Measurements from ENCODE around the gene ZNF687. TPM values are rescaled to one million over a fixed set of nuclear protein-coding genes. Genes with fewer than 3 reads are reported as not detected.

Gene ZNF687
- total RNA-seq, 1 experiment from 2014 or later = 34.3 TPM

GRCh38 chr1:151287341-151287699, 5.2 kb downstream of the ZNF687 start:
- DNase-seq (ENCODE audit: low read depth, low spot score) = no peak
- no peaks in the 10 kb centered on the region for H3K9me3 ChIP-seq (ENCODE audit: control insufficient read depth in 1 of 2, insufficient read depth in 1 of 2, low read depth in 1 of 2, low read length in 2 of 2)
- no peaks in the 10 kb centered on the region for H3K9me2 ChIP-seq (ENCODE audit: insufficient read depth)
- no peak overlapping the region for H3K9ac ChIP-seq (ENCODE audit: low read length)
- H3K4me1 ChIP-seq (ENCODE audit: control insufficient read depth in 1 of 2, insufficient read depth in 2 of 2, low read length in 2 of 2) = peaks cover 6 to 13% of the 10 kb centered on the region in 2 experiments
- ChIA-PET POLR2A (no interaction called here), CTCF (no interaction called here), RAD21 (ENCODE audit: low non-redundant PET in 1 of 2, low total read pairs in 2 of 2, uncharacterized antibody in 2 of 2, unreplicated experiment in 2 of 2) (no interaction called here)
- H3K36me3 ChIP-seq (ENCODE audit: control insufficient read depth in 1 of 2, insufficient read depth in 2 of 2, low read length in 2 of 2) = peaks cover 8 to 12% of the 10 kb centered on the region in 2 experiments; a peak in 3 of 4 replicates
- no peak for ATAC-seq
- peaks cover 22% of the 10 kb centered on the region for H3K79me2 ChIP-seq (ENCODE audit: insufficient read depth, low read length)
- H3K4me3 ChIP-seq (replicated peaks in 1 of 2; ENCODE audit: low read depth in 1 of 2, low read length in 2 of 2) = no peak overlapping the region
- no peak overlapping the region for H3K27ac ChIP-seq (ENCODE audit: low read depth, low read length)
- TF ChIP-seq YY1 (IDR thresholded peaks at IDR 0.05; ENCODE audit: extremely low read depth, insufficient replicate concordance, low read depth, low read length) = no peak
- no peak for TF ChIP-seq REST (IDR thresholded peaks at IDR 0.05; ENCODE audit: low read depth)
- TF ChIP-seq CTCF (IDR thresholded peaks at IDR 0.05 in 2 of 3, conservative IDR thresholded peaks at IDR 0.05 in 1 of 3; ENCODE audit: borderline replicate concordance in 1 of 3, insufficient read depth in 1 of 3, low read depth in 2 of 3, low read length in 2 of 3) = no peak
- TF ChIP-seq POLR2A (IDR thresholded peaks at IDR 0.05; ENCODE audit: borderline replicate concordance, extremely low read depth, insufficient read depth, insufficient read length) = no peak
- no peak for TF ChIP-seq RAD21 (IDR thresholded peaks at IDR 0.05; ENCODE audit: low read depth)
- no peak for TF ChIP-seq FOSL1 (IDR thresholded peaks at IDR 0.05; ENCODE audit: low read depth)
- TF ChIP-seq TCF7L2 (IDR thresholded peaks at IDR 0.05; ENCODE audit: borderline replicate concordance, extremely low read depth, insufficient read depth, insufficient read length) = no peak
- no peak for TF ChIP-seq EZH2 (IDR thresholded peaks at IDR 0.05)
- TF ChIP-seq ATF3 (IDR thresholded peaks at IDR 0.05) = no peak
- no peak for TF ChIP-seq JUND (IDR thresholded peaks at IDR 0.05)
- no peak for TF ChIP-seq EZH2phosphoT487 (IDR thresholded peaks at IDR 0.05; ENCODE audit: borderline replicate concordance)
- TF ChIP-seq ELF1 (IDR thresholded peaks at IDR 0.05; ENCODE audit: borderline replicate concordance, low read depth) = no peak
- no peak for TF ChIP-seq ZFX (IDR thresholded peaks at IDR 0.05)
- no peak for TF ChIP-seq SIN3A (IDR thresholded peaks at IDR 0.05; ENCODE audit: low read depth)
- TF ChIP-seq SRF (IDR thresholded peaks at IDR 0.05; ENCODE audit: low read depth) = no peak
- no peak overlapping the region for H3K4me2 ChIP-seq (ENCODE audit: low read length)
- no peaks in the 10 kb centered on the region for H3K27me3 ChIP-seq (ENCODE audit: insufficient read depth, low read length)
- intact Hi-C loops (cut with micrococcal nuclease) = no loop called here
- BruUV-seq (replicated peaks) = no TSS peak
- no peaks in the 10 kb centered on the region for H4K20me1 ChIP-seq (ENCODE audit: insufficient read depth)
- no peak overlapping the region for H2AFZ ChIP-seq (ENCODE audit: low read depth, low read length, poor library complexity, severe bottlenecking)

All from HCT116 (cell line).